ENCODE data around the gene INSIG1. TPM values are rescaled to one million over a fixed set of nuclear protein-coding genes. Genes with fewer than 3 reads are reported as not detected.

The INSIG1 gene
- total RNA-seq, 1 donor from 2014 or later = 53.5 TPM

- ATAC-seq = no peak
Measured at GRCh38 chr7:155303897-155304296, 6.2 kb downstream of the INSIG1 start.

GRCh38 chr7:155305231-155305904, 7.7 kb downstream of the INSIG1 start:
- ATAC-seq = no peak

- ATAC-seq = peak; percentile 92
Measured at GRCh38 chr7:155306673-155307470, 9.2 kb downstream of the INSIG1 start.

- ATAC-seq = no peak
Measured at GRCh38 chr7:155308330-155309020, 10.8 kb downstream of the INSIG1 start.

GRCh38 chr7:155309021-155309338, 11.3 kb downstream of the INSIG1 start:
- ATAC-seq = no peak

- no peak for ATAC-seq
Measured at GRCh38 chr7:155310425-155311114, 12.9 kb downstream of the INSIG1 start.

GRCh38 chr7:155311826-155312537, 14.3 kb downstream of the INSIG1 start:
- no peak for ATAC-seq

- ATAC-seq = peak; percentile 19
Measured at GRCh38 chr7:155312633-155313032, 15.0 kb downstream of the INSIG1 start.

- no peak for ATAC-seq
Measured at GRCh38 chr7:155313096-155313495, 15.4 kb downstream of the INSIG1 start.

GRCh38 chr7:155315977-155316376, 18.3 kb downstream of the INSIG1 start:
- no peak for ATAC-seq

GRCh38 chr7:155316427-155317113, 18.9 kb downstream of the INSIG1 start:
- no peak for ATAC-seq

- ATAC-seq = no peak
Measured at GRCh38 chr7:155317114-155317434, 19.4 kb downstream of the INSIG1 start.

- no peak for ATAC-seq
Measured at GRCh38 chr7:155318245-155318644, 20.6 kb downstream of the INSIG1 start.

- no peak for ATAC-seq
Measured at GRCh38 chr7:155322530-155322929, 24.9 kb downstream of the INSIG1 start.

GRCh38 chr7:155323001-155323638, 25.4 kb downstream of the INSIG1 start:
- no peak for ATAC-seq

GRCh38 chr7:155324012-155324917, 26.6 kb downstream of the INSIG1 start:
- ATAC-seq = no peak

GRCh38 chr7:155324918-155325235, 27.2 kb downstream of the INSIG1 start:
- no peak for ATAC-seq

- no peak for ATAC-seq
Measured at GRCh38 chr7:155326385-155326784, 28.7 kb downstream of the INSIG1 start.

GRCh38 chr7:155327590-155328320, 30.1 kb downstream of the INSIG1 start:
- peak; percentile 18 for ATAC-seq

- ATAC-seq = no peak
Measured at GRCh38 chr7:155329225-155329624, 31.5 kb downstream of the INSIG1 start.
